Liver (tissue), 9 donors: ENCODE measurements around the gene SLBP. TPM values are rescaled to one million over a fixed set of nuclear protein-coding genes. Genes with fewer than 3 reads are reported as not detected.
"Not testable (repeated sequence)": the region's sequence is repeated elsewhere in the genome, so short reads cannot be mapped to it uniquely, and the experiment has no call there.

ENCODE experiments used
- DNase-seq: peaks from one replicate; pipeline ENCODE4 v3.0.0-alpha.2; 2017; ENCODE audit warnings: low spot score
- H3K27ac ChIP-seq, 2 donors: one replicate each; pipeline ENCODE4 v1.7.0; 2013; ENCODE audit warnings: inconsistent platforms in 2 of 2, low read length in 2 of 2, control low read depth in 1 of 2, low read depth in 1 of 2, mild to moderate bottlenecking in 1 of 2
- H3K27me3 ChIP-seq, 4 donors: one replicate each; pipeline versions ENCODE4 v1.6.1 to v1.7.0; 2013; ENCODE audit warnings: low read length in 3 of 4, inconsistent platforms in 1 of 4, mild to moderate bottlenecking in 1 of 4, moderate library complexity in 1 of 4; ENCODE audit not compliant: control insufficient read depth in 4 of 4, insufficient read depth in 4 of 4
- H3K36me3 ChIP-seq, 4 donors: one replicate each; pipeline versions ENCODE4 v1.6.1 to v1.7.0; 2013; ENCODE audit warnings: low read length in 3 of 4, mild to moderate bottlenecking in 3 of 4, low read depth in 1 of 4, moderate library complexity in 1 of 4; ENCODE audit not compliant: control insufficient read depth in 4 of 4, insufficient read depth in 3 of 4
- H3K4me1 ChIP-seq, 4 donors: one replicate each; pipeline versions ENCODE4 v1.6.1 to v1.7.0; 2013; ENCODE audit warnings: low read length in 3 of 4, mild to moderate bottlenecking in 3 of 4, moderate library complexity in 1 of 4; ENCODE audit not compliant: control insufficient read depth in 4 of 4, insufficient read depth in 4 of 4
- H3K4me3 ChIP-seq, 3 donors: one replicate each; pipeline versions ENCODE4 v1.6.1 to v1.7.0; 2013; ENCODE audit warnings: low read length in 3 of 3, control low read depth in 1 of 3, low read depth in 1 of 3, mild to moderate bottlenecking in 1 of 3
- H3K9ac ChIP-seq, 2 donors: one replicate each; pipeline ENCODE4 v1.7.0; 2013; ENCODE audit warnings: low read length in 2 of 2, mild to moderate bottlenecking in 2 of 2, moderate library complexity in 2 of 2, control low read depth in 1 of 2, low read depth in 1 of 2
- H3K9me3 ChIP-seq, 4 donors: one replicate each; pipeline versions ENCODE4 v1.6.1 to v1.7.0; 2013; ENCODE audit warnings: low read length in 3 of 4; ENCODE audit not compliant: control insufficient read depth in 4 of 4
- EGR1 ChIP-seq, 2 donors: IDR thresholded peaks; 2 replicates each; pipeline ENCODE4 v1.6.1; 2016 to 2018; ENCODE audit warnings: antibody characterized with exemption in 2 of 2, low read depth in 2 of 2
- FOXA2 ChIP-seq: IDR thresholded peaks from 2 replicates; pipeline ENCODE4 v1.6.1; 2016; ENCODE audit warnings: antibody characterized with exemption
- GABPA ChIP-seq, 2 donors: IDR thresholded peaks in 1 of 2; conservative IDR thresholded peaks in 1 of 2; 2 replicates each; pipeline ENCODE4 v1.6.1; 2016; ENCODE audit warnings: antibody characterized with exemption in 2 of 2, mild to moderate bottlenecking in 1 of 2, moderate library complexity in 1 of 2
- HNF4A ChIP-seq, 2 donors: conservative IDR thresholded peaks; 2 replicates each; pipeline ENCODE4 v1.6.1; 2016; ENCODE audit warnings: antibody characterized with exemption in 2 of 2, mild to moderate bottlenecking in 2 of 2
- HNF4G ChIP-seq: IDR thresholded peaks from 2 replicates; pipeline ENCODE4 v1.6.1; 2016; ENCODE audit warnings: antibody characterized with exemption
- JUND ChIP-seq, 2 donors: IDR thresholded peaks; 2 replicates each; pipeline ENCODE4 v1.6.1; 2016; ENCODE audit warnings: antibody characterized with exemption in 2 of 2
- NR2F2 ChIP-seq: IDR thresholded peaks from 2 replicates; pipeline ENCODE4 v1.6.1; 2016; ENCODE audit warnings: antibody characterized with exemption
- RAD21 ChIP-seq, 2 donors: IDR thresholded peaks; 2 replicates each; pipeline ENCODE4 v1.6.1; 2016; ENCODE audit warnings: antibody characterized with exemption in 2 of 2, mild to moderate bottlenecking in 2 of 2
- RXRA ChIP-seq, 2 donors: IDR thresholded peaks; 2 replicates each; pipeline ENCODE4 v1.6.1; 2017 to 2018; ENCODE audit warnings: antibody characterized with exemption in 2 of 2, mild to moderate bottlenecking in 1 of 2
- SP1 ChIP-seq: IDR thresholded peaks from 2 replicates; pipeline ENCODE4 v1.6.1; 2018; ENCODE audit warnings: antibody characterized with exemption, mild to moderate bottlenecking
- TAF1 ChIP-seq: conservative IDR thresholded peaks from 2 replicates; pipeline ENCODE4 v1.6.1; 2016; ENCODE audit warnings: antibody characterized with exemption, mild to moderate bottlenecking
- YY1 ChIP-seq: IDR thresholded peaks from 2 replicates; pipeline ENCODE4 v1.6.1; 2016; ENCODE audit warnings: antibody characterized with exemption, mild to moderate bottlenecking
- WGBS: extraction: QIAGEN DNeasy Blood & Tissue Kit; methylation state at CpG from one replicate; pipeline ENCODE4 v1.1.7; 2013; 5-methylcytosine and 5-hydroxymethylcytosine counted together
- polyA plus RNA-seq, 2 donors: library from polyadenylated mRNA; stranded (reverse) in 1 of 2; unstranded in 1 of 2; fragments of 200-250 nt in 1 of 2; fragments of >200 nt in 1 of 2; fragmentation: Nextera tagmentation in 1 of 2; extraction: Ambion mirVana in 1 of 2; gene quantifications; one replicate each; pipeline versions ENCODE4 v1.2.1 to v1.2.3, GENCODE V29; 2013 to 2015
- total RNA-seq, 2 donors: library from RNA; depleted of rRNA; stranded (reverse); fragments of >200 nt; gene quantifications; one replicate each; pipeline ENCODE4 v1.2.3, GENCODE V29; 2014
- TF ChIP-seq, protein P1 (sequence below): IDR thresholded peaks from 2 replicates; pipeline ENCODE4 v1.6.1; 2016; ENCODE audit warnings: antibody characterized with exemption, mild to moderate bottlenecking
- TF ChIP-seq, protein P2 (sequence below): IDR thresholded peaks from 2 replicates; pipeline ENCODE4 v1.6.1; 2016; ENCODE audit warnings: antibody characterized with exemption
- TF ChIP-seq, protein P3 (sequence below): IDR thresholded peaks from 2 replicates; pipeline ENCODE4 v1.6.1; 2016; ENCODE audit warnings: antibody characterized with exemption
- TF ChIP-seq, protein P4 (sequence below): fragments of 150-350 bp; IDR thresholded peaks from 2 replicates; pipeline ENCODE4 v1.5.1; 2017; ENCODE audit warnings: improper control_type of control experiment, low read depth, low read length; ENCODE audit not compliant: missing input control
- TF ChIP-seq, protein P5 (sequence below): IDR thresholded peaks from 2 replicates; pipeline ENCODE4 v1.6.1; 2016; ENCODE audit warnings: antibody characterized with exemption
- donor health status: healthy.
- donor health status: healthy.
- donor health status: healthy.
- donor health status: healthy.
- donor health status: healthy.

Gene SLBP
- total and polyA plus RNA-seq, 4 donors = 14.7 to 64.4 (median 17.4) TPM

DNA sequence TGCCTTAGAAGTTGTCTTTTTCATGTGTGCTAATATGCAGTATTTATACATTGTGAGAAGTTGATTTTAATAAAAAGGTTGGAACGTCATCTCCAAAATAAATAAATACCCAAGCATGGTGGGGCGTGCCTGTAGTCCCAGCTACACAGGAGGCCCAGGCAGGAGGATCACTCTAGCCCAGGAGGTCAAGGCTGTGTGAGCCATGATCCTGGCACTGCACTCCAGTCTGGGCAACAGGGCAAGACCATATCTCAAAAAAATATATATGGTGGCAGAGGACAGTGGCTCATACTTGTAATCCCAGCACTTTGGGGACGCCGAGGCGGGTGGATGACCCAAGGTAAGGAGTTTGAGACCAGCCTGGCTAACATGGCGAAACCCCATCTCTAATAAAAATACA is 6.4 kb downstream of the SLBP start (continued):
- TF ChIP-seq, protein P1, sequence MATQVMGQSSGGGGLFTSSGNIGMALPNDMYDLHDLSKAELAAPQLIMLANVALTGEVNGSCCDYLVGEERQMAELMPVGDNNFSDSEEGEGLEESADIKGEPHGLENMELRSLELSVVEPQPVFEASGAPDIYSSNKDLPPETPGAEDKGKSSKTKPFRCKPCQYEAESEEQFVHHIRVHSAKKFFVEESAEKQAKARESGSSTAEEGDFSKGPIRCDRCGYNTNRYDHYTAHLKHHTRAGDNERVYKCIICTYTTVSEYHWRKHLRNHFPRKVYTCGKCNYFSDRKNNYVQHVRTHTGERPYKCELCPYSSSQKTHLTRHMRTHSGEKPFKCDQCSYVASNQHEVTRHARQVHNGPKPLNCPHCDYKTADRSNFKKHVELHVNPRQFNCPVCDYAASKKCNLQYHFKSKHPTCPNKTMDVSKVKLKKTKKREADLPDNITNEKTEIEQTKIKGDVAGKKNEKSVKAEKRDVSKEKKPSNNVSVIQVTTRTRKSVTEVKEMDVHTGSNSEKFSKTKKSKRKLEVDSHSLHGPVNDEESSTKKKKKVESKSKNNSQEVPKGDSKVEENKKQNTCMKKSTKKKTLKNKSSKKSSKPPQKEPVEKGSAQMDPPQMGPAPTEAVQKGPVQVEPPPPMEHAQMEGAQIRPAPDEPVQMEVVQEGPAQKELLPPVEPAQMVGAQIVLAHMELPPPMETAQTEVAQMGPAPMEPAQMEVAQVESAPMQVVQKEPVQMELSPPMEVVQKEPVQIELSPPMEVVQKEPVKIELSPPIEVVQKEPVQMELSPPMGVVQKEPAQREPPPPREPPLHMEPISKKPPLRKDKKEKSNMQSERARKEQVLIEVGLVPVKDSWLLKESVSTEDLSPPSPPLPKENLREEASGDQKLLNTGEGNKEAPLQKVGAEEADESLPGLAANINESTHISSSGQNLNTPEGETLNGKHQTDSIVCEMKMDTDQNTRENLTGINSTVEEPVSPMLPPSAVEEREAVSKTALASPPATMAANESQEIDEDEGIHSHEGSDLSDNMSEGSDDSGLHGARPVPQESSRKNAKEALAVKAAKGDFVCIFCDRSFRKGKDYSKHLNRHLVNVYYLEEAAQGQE = no peak
- TF ChIP-seq NR2F2 (no peak), RAD21 (IDR thresholded peaks at IDR 0.05) (no peak), FOXA2 (no peak)
- TF ChIP-seq, protein P2, sequence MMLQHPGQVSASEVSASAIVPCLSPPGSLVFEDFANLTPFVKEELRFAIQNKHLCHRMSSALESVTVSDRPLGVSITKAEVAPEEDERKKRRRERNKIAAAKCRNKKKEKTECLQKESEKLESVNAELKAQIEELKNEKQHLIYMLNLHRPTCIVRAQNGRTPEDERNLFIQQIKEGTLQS = no peak

DNA sequence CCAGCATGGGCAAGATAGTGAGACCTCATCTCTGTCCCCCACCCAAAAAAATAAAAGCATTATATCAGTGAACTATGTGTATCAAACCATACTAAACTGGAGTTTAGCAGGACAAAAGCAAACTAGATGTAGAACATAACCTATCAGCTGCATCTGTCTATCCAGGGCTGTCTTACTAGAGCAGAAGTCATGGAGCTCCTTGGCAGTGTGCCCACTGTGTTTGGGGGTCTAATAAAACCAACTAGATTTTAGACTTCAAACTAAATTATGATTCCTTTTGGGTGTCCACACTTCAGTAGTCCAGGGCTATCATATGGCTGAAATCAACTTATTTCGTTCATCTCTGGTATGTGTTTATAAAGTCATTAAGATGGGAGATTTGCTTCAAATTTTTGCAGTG is 8.3 kb downstream of the SLBP start:
- H3K27me3 ChIP-seq = no peaks in the 10 kb centered on the region
- whole genome bisulfite sequencing = 87% methylated on average over 1 of the region's 1 CpG
- no peaks in the 10 kb centered on the region for H3K9me3 ChIP-seq
- peaks cover 10 to 28% (median 19%) of the 10 kb centered on the region in 4 donors for H3K36me3 ChIP-seq
- no peak overlapping the region for H3K4me3 ChIP-seq
- no peak overlapping the region for H3K27ac ChIP-seq
- H3K4me1 ChIP-seq = no peaks in the 10 kb centered on the region
- DNase-seq = no peak
- no peak for TF ChIP-seq GABPA (IDR thresholded peaks at IDR 0.05 in 1 of 2, conservative IDR thresholded peaks at IDR 0.05 in 1 of 2)
- TF ChIP-seq HNF4A (conservative IDR thresholded peaks at IDR 0.05) = no peak
- TF ChIP-seq RAD21 (IDR thresholded peaks at IDR 0.05) = no peak
- TF ChIP-seq JUND (IDR thresholded peaks at IDR 0.05) = no peak
- TF ChIP-seq EGR1 (IDR thresholded peaks at IDR 0.05; ENCODE audit: low read depth in 2 of 2) = no peak
- TF ChIP-seq, protein P3, sequence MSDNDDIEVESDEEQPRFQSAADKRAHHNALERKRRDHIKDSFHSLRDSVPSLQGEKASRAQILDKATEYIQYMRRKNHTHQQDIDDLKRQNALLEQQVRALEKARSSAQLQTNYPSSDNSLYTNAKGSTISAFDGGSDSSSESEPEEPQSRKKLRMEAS = no peak
- TF ChIP-seq, protein P4, sequence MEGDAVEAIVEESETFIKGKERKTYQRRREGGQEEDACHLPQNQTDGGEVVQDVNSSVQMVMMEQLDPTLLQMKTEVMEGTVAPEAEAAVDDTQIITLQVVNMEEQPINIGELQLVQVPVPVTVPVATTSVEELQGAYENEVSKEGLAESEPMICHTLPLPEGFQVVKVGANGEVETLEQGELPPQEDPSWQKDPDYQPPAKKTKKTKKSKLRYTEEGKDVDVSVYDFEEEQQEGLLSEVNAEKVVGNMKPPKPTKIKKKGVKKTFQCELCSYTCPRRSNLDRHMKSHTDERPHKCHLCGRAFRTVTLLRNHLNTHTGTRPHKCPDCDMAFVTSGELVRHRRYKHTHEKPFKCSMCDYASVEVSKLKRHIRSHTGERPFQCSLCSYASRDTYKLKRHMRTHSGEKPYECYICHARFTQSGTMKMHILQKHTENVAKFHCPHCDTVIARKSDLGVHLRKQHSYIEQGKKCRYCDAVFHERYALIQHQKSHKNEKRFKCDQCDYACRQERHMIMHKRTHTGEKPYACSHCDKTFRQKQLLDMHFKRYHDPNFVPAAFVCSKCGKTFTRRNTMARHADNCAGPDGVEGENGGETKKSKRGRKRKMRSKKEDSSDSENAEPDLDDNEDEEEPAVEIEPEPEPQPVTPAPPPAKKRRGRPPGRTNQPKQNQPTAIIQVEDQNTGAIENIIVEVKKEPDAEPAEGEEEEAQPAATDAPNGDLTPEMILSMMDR = no peak
- TF ChIP-seq, protein P1 = no peak
- TF ChIP-seq, protein P2 = no peak
- no peak for TF ChIP-seq TAF1
- TF ChIP-seq NR2F2 = no peak
- TF ChIP-seq FOXA2 = no peak
- no peak for TF ChIP-seq HNF4G
- TF ChIP-seq YY1 = no peak
- TF ChIP-seq SP1 = no peak
- no peak for TF ChIP-seq RXRA (IDR thresholded peaks at IDR 0.05)
- TF ChIP-seq, protein P5, sequence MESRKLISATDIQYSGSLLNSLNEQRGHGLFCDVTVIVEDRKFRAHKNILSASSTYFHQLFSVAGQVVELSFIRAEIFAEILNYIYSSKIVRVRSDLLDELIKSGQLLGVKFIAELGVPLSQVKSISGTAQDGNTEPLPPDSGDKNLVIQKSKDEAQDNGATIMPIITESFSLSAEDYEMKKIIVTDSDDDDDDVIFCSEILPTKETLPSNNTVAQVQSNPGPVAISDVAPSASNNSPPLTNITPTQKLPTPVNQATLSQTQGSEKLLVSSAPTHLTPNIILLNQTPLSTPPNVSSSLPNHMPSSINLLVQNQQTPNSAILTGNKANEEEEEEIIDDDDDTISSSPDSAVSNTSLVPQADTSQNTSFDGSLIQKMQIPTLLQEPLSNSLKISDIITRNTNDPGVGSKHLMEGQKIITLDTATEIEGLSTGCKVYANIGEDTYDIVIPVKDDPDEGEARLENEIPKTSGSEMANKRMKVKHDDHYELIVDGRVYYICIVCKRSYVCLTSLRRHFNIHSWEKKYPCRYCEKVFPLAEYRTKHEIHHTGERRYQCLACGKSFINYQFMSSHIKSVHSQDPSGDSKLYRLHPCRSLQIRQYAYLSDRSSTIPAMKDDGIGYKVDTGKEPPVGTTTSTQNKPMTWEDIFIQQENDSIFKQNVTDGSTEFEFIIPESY = no peak
- H3K9ac ChIP-seq = no peak overlapping the region

DNA sequence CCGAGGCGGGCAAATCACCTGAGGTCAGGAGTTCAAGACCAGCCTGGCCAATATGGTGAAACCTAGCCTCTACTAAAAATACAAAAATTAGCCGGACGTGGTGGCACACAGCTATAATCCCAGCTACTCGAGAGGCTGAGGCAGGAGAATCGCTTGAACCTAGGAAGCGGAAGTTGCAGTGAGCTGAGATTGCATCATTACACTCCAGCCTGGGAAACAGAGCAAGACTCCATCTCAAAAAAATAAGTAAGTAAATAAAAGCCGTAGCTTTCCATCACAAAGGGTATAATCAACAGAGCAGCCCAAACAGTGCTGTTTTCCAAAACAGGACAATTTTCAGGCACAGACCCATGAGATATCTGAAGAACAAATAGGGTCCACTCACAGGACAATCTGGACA is 10.4 kb downstream of the SLBP start:
- not testable (repeated sequence) for H3K9ac ChIP-seq, H3K4me1 ChIP-seq, H3K4me3 ChIP-seq, H3K9me3 ChIP-seq, H3K27ac ChIP-seq, H3K27me3 ChIP-seq, DNase-seq
- H3K36me3 ChIP-seq = peaks cover 13 to 36% (median 23%) of the 10 kb centered on the region in 4 donors
- 82% methylated on average over 8 of the region's 8 CpGs for WGBS
